Chondrocyte (in vitro differentiated cells): ENCODE results near the gene TCP10L. TPM values are rescaled to one million over a fixed set of nuclear protein-coding genes. Genes with fewer than 3 reads are reported as not detected.
A peak's percentile ranks its signal among the peaks of the same experiment; 100 is the strongest.

Source experiments
- DNase-seq: peaks from one replicate; pipeline ENCODE4 v3.0.0; 2021; ENCODE audit warnings: mixed read lengths, low spot score
- H3K27ac Mint-ChIP-seq: one replicate; pipeline ENCODE4 v1.8.0; 2021; ENCODE audit warnings: mild to moderate bottlenecking, moderate library complexity, mixed read lengths; ENCODE audit not compliant: unreplicated experiment
- H3K27me3 Mint-ChIP-seq: 2 replicates; pipeline ENCODE4 v1.8.0; 2021; ENCODE audit warnings: low read depth, mixed read lengths
- H3K36me3 Mint-ChIP-seq: 2 replicates; pipeline ENCODE4 v1.8.0; 2021; ENCODE audit warnings: low read depth, mixed read lengths
- H3K4me1 Mint-ChIP-seq: 2 replicates; pipeline ENCODE4 v1.8.0; 2021; ENCODE audit warnings: low read depth, mild to moderate bottlenecking, mixed read lengths
- H3K4me3 Mint-ChIP-seq: one replicate; pipeline ENCODE4 v1.8.0; 2021; ENCODE audit warnings: mild to moderate bottlenecking, moderate library complexity, mixed read lengths; ENCODE audit not compliant: unreplicated experiment
- H3K9me3 Mint-ChIP-seq: 2 replicates; pipeline ENCODE4 v1.8.0; 2021; ENCODE audit warnings: low read depth, mixed read lengths
- total RNA-seq: library from RNA; stranded (reverse); gene quantifications from 3 replicates; pipeline ENCODE4 v1.2.1, GENCODE V29; 2021
- TF ChIP-seq, protein P1 (sequence below): fragments of 200-600 bp; sonication (generic); IDR thresholded peaks from 2 replicates; pipeline ENCODE4 v1.5.0; 2021; ENCODE audit warnings: antibody characterized with exemption, mild to moderate bottlenecking, moderate library complexity

The TCP10L gene
- total RNA-seq, 1 donor from 2014 or later = 0.40 TPM

DNA sequence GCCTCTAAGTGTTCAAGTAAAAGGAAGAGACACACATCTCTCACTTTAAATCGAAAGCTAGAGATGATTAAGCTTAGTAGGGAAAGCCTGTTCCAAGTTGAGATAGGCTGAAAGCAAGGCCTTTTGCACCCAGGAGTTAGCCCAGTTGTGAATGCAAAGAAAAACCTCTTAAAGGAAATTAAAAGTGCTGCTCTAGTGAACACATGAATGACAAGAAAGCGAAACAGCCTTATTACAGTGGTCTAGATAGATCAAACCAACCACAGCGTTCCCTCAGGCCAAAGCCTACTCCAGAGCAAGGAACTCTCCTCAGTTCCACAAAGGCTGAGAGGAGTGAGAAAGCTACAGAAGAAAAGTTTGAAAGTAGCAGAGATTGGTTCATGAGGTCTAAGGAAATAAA is 14.9 kb downstream of the TCP10L start:
- H3K4me3 Mint-ChIP-seq = no peak overlapping the region
- no peak for DNase-seq
- H3K36me3 Mint-ChIP-seq = peaks cover under 1% of the 10 kb centered on the region
- H3K27me3 Mint-ChIP-seq = peaks cover 16% of the 10 kb centered on the region
- H3K9me3 Mint-ChIP-seq = peaks cover 6% of the 10 kb centered on the region
- TF ChIP-seq, protein P1, sequence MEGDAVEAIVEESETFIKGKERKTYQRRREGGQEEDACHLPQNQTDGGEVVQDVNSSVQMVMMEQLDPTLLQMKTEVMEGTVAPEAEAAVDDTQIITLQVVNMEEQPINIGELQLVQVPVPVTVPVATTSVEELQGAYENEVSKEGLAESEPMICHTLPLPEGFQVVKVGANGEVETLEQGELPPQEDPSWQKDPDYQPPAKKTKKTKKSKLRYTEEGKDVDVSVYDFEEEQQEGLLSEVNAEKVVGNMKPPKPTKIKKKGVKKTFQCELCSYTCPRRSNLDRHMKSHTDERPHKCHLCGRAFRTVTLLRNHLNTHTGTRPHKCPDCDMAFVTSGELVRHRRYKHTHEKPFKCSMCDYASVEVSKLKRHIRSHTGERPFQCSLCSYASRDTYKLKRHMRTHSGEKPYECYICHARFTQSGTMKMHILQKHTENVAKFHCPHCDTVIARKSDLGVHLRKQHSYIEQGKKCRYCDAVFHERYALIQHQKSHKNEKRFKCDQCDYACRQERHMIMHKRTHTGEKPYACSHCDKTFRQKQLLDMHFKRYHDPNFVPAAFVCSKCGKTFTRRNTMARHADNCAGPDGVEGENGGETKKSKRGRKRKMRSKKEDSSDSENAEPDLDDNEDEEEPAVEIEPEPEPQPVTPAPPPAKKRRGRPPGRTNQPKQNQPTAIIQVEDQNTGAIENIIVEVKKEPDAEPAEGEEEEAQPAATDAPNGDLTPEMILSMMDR = no peak
- no peak overlapping the region for H3K27ac Mint-ChIP-seq
- peaks cover 10% of the 10 kb centered on the region for H3K4me1 Mint-ChIP-seq

DNA sequence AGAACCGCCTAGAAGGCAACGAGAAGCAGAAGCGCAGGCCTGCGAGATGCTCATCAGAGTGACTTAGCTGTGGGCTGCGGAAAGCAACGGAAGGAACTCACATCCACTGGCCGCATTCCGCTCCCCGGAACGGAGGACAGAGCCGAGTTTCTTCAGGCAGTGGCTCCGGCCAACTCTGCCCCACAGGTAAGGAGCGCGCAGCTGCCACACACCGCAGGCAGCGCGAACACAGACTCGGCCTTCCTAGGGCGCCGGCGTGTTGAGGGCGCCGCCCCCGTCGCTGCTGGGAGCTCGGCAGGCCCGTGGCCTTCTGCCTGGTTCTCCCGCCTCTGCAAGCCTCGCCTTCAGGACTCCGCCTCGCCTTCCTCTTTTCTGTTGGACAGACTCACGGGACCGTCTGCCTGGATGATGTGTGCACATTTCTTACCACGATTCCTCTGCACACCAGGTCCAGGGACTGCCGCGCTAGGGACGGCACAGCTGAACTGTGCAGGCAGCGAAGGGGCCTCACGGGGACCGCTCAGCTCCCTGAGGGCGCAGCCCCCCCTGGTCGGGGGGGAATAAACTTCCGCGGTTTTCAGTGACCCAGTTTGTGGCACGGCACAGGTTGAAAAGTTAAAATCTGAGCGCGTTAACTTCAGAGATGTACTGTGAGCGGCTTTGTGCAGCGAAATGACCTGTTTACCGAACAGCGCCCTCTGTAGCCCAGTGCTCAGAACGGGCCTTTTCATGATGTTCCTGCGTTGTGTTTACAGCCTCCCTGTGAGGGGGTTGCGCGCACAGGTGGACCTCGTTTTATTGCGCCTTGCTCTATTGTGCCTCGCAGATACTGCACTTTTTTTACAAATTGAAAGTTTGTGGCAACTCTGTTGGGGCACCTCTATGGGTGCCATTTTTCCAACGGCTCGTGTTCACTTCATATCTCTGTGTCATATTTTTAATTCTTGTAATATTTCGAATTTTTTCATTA is 15.8 kb downstream of the TCP10L start:
- Mint-ChIP-seq H3K36me3 (peaks cover 7% of the 10 kb centered on the region), H3K4me3 (peak overlapping the region; percentile 82), H3K4me1 (peaks cover 10% of the 10 kb centered on the region), H3K9me3 (peaks cover 15% of the 10 kb centered on the region), H3K27me3 (peaks cover 9% of the 10 kb centered on the region), H3K27ac (peak overlapping the region; percentile 77)
- TF ChIP-seq, protein P1 = peak; percentile 99
- no peak for DNase-seq

DNA sequence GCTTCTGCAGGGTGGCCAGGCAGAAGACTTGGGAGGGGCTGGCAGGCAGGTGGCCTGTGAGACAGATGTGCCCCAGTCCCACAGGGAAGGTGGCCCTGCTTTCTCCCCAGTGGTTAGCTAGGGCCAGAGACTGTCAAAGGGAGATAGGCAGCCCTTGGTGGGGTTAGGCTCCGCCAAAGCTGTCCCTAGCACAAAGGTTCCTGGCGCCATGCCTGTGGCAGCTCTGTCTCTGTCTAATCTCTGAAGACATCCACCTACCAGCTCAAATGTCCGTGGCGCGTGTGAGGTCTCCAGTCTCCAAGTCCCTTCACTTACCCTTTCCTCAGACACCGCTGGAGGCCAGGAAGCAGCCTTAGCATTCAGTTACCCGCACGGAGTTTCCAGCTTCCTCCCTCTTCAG is 17.7 kb downstream of the TCP10L start:
- Mint-ChIP-seq H3K4me3 (no peak overlapping the region), H3K36me3 (peaks cover 9% of the 10 kb centered on the region), H3K27me3 (no peaks in the 10 kb centered on the region), H3K27ac (no peak overlapping the region), H3K9me3 (peaks cover 18% of the 10 kb centered on the region), H3K4me1 (peaks cover 10% of the 10 kb centered on the region)
- DNase-seq = no peak
- TF ChIP-seq, protein P1 = no peak

DNA sequence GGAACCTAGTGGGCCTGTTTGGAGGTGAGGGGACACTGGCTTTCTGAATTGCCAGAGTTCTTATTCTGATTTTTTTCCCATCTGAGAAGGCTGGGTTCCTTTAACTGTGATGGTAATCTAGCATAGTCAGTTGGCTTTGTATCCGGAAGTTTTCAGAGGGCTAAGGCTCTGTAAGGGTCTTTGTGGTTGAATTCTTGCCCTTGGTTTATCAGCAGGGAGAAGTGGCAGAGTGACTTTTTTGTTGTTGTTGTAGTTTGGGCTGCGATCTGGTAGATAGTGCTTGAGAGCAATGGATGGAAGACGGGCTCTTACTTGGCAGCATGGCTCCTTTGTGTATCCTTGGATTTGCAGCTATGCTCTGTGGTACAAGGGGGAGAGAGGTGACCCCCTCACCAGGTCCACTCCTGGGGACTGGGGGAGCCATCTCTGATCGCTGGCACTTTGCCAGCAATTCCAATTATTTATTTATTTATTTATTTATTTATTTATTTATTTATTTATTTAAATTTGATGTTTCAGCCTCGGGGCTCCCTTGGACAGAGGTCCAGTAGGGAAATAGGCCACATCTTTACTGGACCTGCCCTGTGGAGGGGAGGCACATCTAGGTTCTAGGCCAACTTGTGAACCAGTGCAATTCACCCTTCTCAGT is 18.5 kb downstream of the TCP10L start:
- TF ChIP-seq, protein P1 = no peak
- peaks cover 9% of the 10 kb centered on the region for H3K36me3 Mint-ChIP-seq

DNA sequence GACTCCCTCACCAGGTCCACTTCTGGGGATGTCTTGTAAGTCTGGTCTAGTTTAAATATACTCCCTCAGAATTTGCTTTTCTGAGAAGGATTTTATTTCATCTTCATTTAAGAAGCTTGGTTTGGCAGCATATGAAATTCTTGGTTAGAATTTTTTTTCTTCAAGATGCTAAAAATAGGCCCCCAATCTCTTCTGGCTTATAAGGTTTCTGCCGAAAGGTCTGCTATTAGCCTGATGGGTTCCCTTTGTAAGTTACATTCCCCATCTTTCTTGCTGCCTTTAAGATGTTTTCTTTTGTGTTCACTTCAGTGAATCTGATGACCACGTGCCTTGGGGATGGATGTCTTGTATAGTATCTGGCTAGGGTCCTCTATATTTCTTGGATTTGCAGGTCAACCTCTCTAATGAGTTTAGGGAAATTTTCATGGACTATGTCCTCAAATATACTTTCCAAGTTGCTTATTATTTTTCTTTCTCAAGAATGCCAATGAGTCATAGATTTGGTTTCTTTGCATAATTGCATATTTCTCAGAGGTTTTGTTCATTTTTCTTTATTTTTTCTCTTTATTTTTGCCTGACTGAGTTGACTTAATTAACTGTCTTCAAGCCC is 19.4 kb downstream of the TCP10L start:
- H3K9me3 Mint-ChIP-seq = peaks cover 18% of the 10 kb centered on the region
- no peak overlapping the region for H3K4me3 Mint-ChIP-seq
- H3K27ac Mint-ChIP-seq = no peak overlapping the region
- no peaks in the 10 kb centered on the region for H3K27me3 Mint-ChIP-seq
- no peak for DNase-seq
- TF ChIP-seq, protein P1 = no peak
- H3K36me3 Mint-ChIP-seq = peaks cover 9% of the 10 kb centered on the region
- peaks cover 10% of the 10 kb centered on the region for H3K4me1 Mint-ChIP-seq

More for the DNA sequence above, 18.5 kb downstream of the TCP10L start:
- H3K4me3 Mint-ChIP-seq = no peak overlapping the region
- H3K9me3 Mint-ChIP-seq = peaks cover 18% of the 10 kb centered on the region
- peaks cover 10% of the 10 kb centered on the region for H3K4me1 Mint-ChIP-seq
- no peaks in the 10 kb centered on the region for H3K27me3 Mint-ChIP-seq
- no peak for DNase-seq
- H3K27ac Mint-ChIP-seq = no peak overlapping the region
